K562 (cell line): ENCODE data around the gene CREB3L2. TPM values are rescaled to one million over a fixed set of nuclear protein-coding genes. Genes with fewer than 3 reads are reported as not detected.

ENCODE experiments used
- ATAC-seq: fragments of 200-7000 bp; cut with Tn5 transposase; 3 replicates; pipeline ENCODE4 v1.9.1; 2020; ENCODE audit warnings: moderate library complexity
- BruUV-seq: library from RNA; stranded (reverse); fragments of 400-500 nt; replicated peaks from 2 replicates; lab custom pipeline; 2021; lab: Mats Ljungman, UMichigan
- CTCF ChIA-PET: fragments of 300-600 bp; formaldehyde crosslinking; extraction: SDS; loops from one replicate; lab custom pipeline; 2021; ENCODE audit warnings: low intra/inter-chr PET ratio; lab: Yijun Ruan, JAX
- POLR2A ChIA-PET: fragments of 300-600, 350-650 bp; sonication (Branson Sonifier 250); formaldehyde crosslinking; extraction: SDS; loops from one replicate; lab custom pipeline; 2021; ENCODE audit warnings: antibody characterized with exemption, inconsistent platforms; lab: Yijun Ruan, JAX
- DNase-seq, 4 experiments: peaks; one replicate each; pipeline versions ENCODE4 v3.0.0 to v3.0.0-alpha.2; 2011 to 2018; ENCODE audit warnings: low spot score in 3 of 4, mixed read lengths in 3 of 4; ENCODE audit errors: extremely low read depth in 1 of 4
- FAIRE-seq: peaks from 2 replicates; lab custom pipeline; 2011; peaks lifted over from hg19 to GRCh38; lab: Jason Lieb, UNC
- H2AFZ ChIP-seq: 2 replicates; pipeline ENCODE4 v1.6.0; 2011; ENCODE audit warnings: low read depth, low read length, control low read depth, inconsistent platforms
- H3K27ac ChIP-seq: fragments of 200-600 bp; 3 replicates; pipeline ENCODE4 v1.8.0; 2011; ENCODE audit warnings: low read depth, mild to moderate bottlenecking, control low read depth, inconsistent platforms, low read length, moderate library complexity, mixed read lengths; ENCODE audit errors: extremely low read depth
- H3K27me3 ChIP-seq, 2 experiments: fragments of 300-600 bp in 1 of 2; 2 replicates in 1 of 2; 3 replicates in 1 of 2; pipeline versions ENCODE4 v1.6.0 to v1.8.0; 2011; ENCODE audit warnings: inconsistent platforms in 2 of 2, low read length in 2 of 2, mild to moderate bottlenecking in 1 of 2, mixed read lengths in 1 of 2, moderate library complexity in 1 of 2; ENCODE audit not compliant: control insufficient read depth in 2 of 2, insufficient read depth in 2 of 2
- H3K36me3 ChIP-seq: fragments of 300-600 bp; 3 replicates; pipeline ENCODE4 v1.8.0; 2011; ENCODE audit warnings: mild to moderate bottlenecking, low read length, inconsistent platforms; ENCODE audit not compliant: control insufficient read depth, insufficient read depth
- H3K4me1 ChIP-seq, 2 experiments: fragments of 200-600 bp in 1 of 2; replicated peaks in 1 of 2; 2 replicates in 1 of 2; 3 replicates in 1 of 2; pipeline versions ENCODE4 v1.5.1 to v1.8.0; 2011; ENCODE audit warnings: inconsistent platforms in 2 of 2, low read length in 2 of 2, mild to moderate bottlenecking in 1 of 2, mixed read lengths in 1 of 2, moderate library complexity in 1 of 2; ENCODE audit not compliant: control insufficient read depth in 2 of 2, insufficient read depth in 2 of 2
- H3K4me2 ChIP-seq: 2 replicates; pipeline ENCODE4 v1.6.1; 2011; ENCODE audit warnings: low read length, control low read depth, inconsistent platforms, mixed read lengths; ENCODE audit not compliant: insufficient read depth
- H3K4me3 ChIP-seq: fragments of 200-600 bp; sonication (generic), shearing (Covaris generic); 2 replicates; pipeline ENCODE4 v1.5.1; 2016; ENCODE audit warnings: control low read depth, inconsistent platforms
- H3K79me2 ChIP-seq: fragments of 200-600 bp; 3 replicates; pipeline ENCODE4 v1.8.0; 2011; ENCODE audit warnings: low read length, inconsistent platforms; ENCODE audit not compliant: control insufficient read depth, insufficient read depth
- H3K9ac ChIP-seq, 2 experiments: 2 replicates each; pipeline versions ENCODE4 v1.6.0 to v1.6.1; 2011; ENCODE audit warnings: low read depth in 2 of 2, low read length in 2 of 2, control low read depth in 1 of 2, inconsistent platforms in 1 of 2, mild to moderate bottlenecking in 1 of 2, mixed read lengths in 1 of 2; ENCODE audit not compliant: insufficient read depth in 1 of 2
- H3K9me1 ChIP-seq: one replicate; pipeline ENCODE4 v1.6.0; 2011; ENCODE audit warnings: inconsistent platforms, mild to moderate bottlenecking, low read length, moderate library complexity; ENCODE audit not compliant: control insufficient read depth, insufficient read depth
- H3K9me3 ChIP-seq: replicated peaks from 2 replicates; pipeline ENCODE4 v1.5.1; 2011; ENCODE audit warnings: low read depth, low read length, inconsistent platforms; ENCODE audit not compliant: control insufficient read depth, insufficient read depth
- H4K20me1 ChIP-seq: replicated peaks from 2 replicates; pipeline ENCODE4 v1.6.1; 2011; ENCODE audit warnings: low read length, inconsistent platforms, mixed read lengths; ENCODE audit not compliant: control insufficient read depth, insufficient read depth
- CBX3 ChIP-seq, 2 experiments: IDR thresholded peaks; 1 replicate in 1 of 2; 2 replicates in 1 of 2; pipeline ENCODE4 v1.6.1; 2012; ENCODE audit warnings: inconsistent platforms in 2 of 2, low read length in 2 of 2, borderline replicate concordance in 1 of 2, control low read depth in 1 of 2
- EHMT2 ChIP-seq: fragments of 450-650 bp; IDR thresholded peaks from 2 replicates; pipeline ENCODE4 v1.6.1; 2018; ENCODE audit warnings: antibody characterized with exemption
- EP400 ChIP-seq: fragments of 450-650 bp; IDR thresholded peaks from 2 replicates; pipeline ENCODE4 v1.6.1; 2017; ENCODE audit warnings: antibody characterized with exemption, mild to moderate bottlenecking, moderate library complexity
- GABPA ChIP-seq: fragments of 200-800 bp; sonication (Bioruptor generic); conservative IDR thresholded peaks from 2 replicates; pipeline ENCODE4 v1.6.1; 2016; ENCODE audit warnings: low read depth, missing genetic modification characterization, missing compliant biosample characterization
- GATAD2A ChIP-seq: fragments of 450-650 bp; IDR thresholded peaks from 2 replicates; pipeline ENCODE4 v1.6.1; 2017
- MIER1 ChIP-seq: fragments of 450-650 bp; IDR thresholded peaks from 2 replicates; pipeline ENCODE4 v1.6.1; 2016; ENCODE audit warnings: antibody characterized with exemption, mild to moderate bottlenecking, low read depth
- RBM14 ChIP-seq: fragments of 200-400 bp; formaldehyde crosslinking; IDR thresholded peaks from 2 replicates; pipeline ENCODE4 v1.6.1; 2018; ENCODE audit warnings: low read depth, mild to moderate bottlenecking, low read length, moderate library complexity, borderline replicate concordance; ENCODE audit not compliant: insufficient read depth
- WGBS: fragments of 100-300 bp; shearing (Covaris generic); methylation state at CpG from one replicate; pipeline ENCODE4 v1.1.6; 2016; ENCODE audit warnings: low coverage, mixed read lengths; ENCODE audit not compliant: insufficient coverage; ENCODE audit errors: missing lambda C conversion rate; 5-methylcytosine and 5-hydroxymethylcytosine counted together
- in situ Hi-C: fragments of 300-500 bp; cut with MboI; formaldehyde crosslinking; loops from 4 replicates; pipeline ENCODE4 v1.15.0; 2018; ENCODE audit warnings: inconsistent platforms, mixed read lengths
- intact Hi-C: fragments of 100-400 bp; cut with micrococcal nuclease; formaldehyde crosslinking; loops from 2 replicates; pipeline ENCODE4 v1.14.2; 2022
- polyA plus RNA-seq, 8 experiments: library from polyadenylated mRNA; depleted of rRNA in 4 of 8; stranded (reverse) in 5 of 8; unstranded in 3 of 8; fragments of >200 nt; fragmentation: Nextera tagmentation in 2 of 8; fragmentation: Illumina TruSeq in 1 of 8; extraction: Ambion mirVana in 2 of 8; extraction: Trizol in 1 of 8; gene quantifications; 2 replicates each; pipeline versions ENCODE4 v1.2.1 to v1.2.3, GENCODE V29; 2011 to 2014; ENCODE audit warnings: inconsistent platforms in 1 of 8, missing spikeins in 1 of 8
- total RNA-seq, 7 experiments: library from RNA; depleted of rRNA in 6 of 7; stranded (reverse); fragments of >200 nt in 6 of 7; fragmentation: Illumina TruSeq in 2 of 7; extraction: Trizol in 2 of 7; gene quantifications; 2 replicates each; pipeline versions ENCODE4 v1.2.1 to v1.2.3, GENCODE V29; 2011 to 2021; ENCODE audit warnings: low replicate concordance in 1 of 7

CREB3L2 gene
- total and polyA plus RNA-seq, 9 of the 15 experiments (the other 6 are each of a cell fraction or from before 2014, with no cell fraction given), result 7.1 to 45.6 (median 15.8) TPM

- H3K27ac ChIP-seq, result no peak overlapping the region
- intact Hi-C loops (no loop called here), in situ Hi-C loops (no loop called here)
Measured at GRCh38 chr7:138025215-138026186, 23.6 kb upstream of the CREB3L2 start.

GRCh38 chr7:138024765-138025164, 22.9 kb upstream of the CREB3L2 start:
- TF ChIP-seq RBM14, result no peak
- no peak for TF ChIP-seq MIER1
- no peak for TF ChIP-seq GATAD2A
- no peak for TF ChIP-seq EP400
- no peak for TF ChIP-seq EHMT2
- ChIA-PET POLR2A (interaction anchor here (1.0 kb wide), 1 partner anchor 10 kb away, joined by 4 read pairs; no protein-coding TSS in a partner anchor), CTCF (no interaction called here)
- no peak overlapping the region for H3K9ac ChIP-seq
- no peaks in the 10 kb centered on the region for H3K79me2 ChIP-seq
- intact Hi-C loops (no loop called here), in situ Hi-C loops (no loop called here)
- no peak for DNase-seq
- H3K9me3 ChIP-seq, result no peaks in the 10 kb centered on the region
- no peak overlapping the region for H2AFZ ChIP-seq
- no peak overlapping the region for H3K4me3 ChIP-seq
- H3K4me1 ChIP-seq, result no peaks in the 10 kb centered on the region; a peak in 1 of 5 replicates
- no TSS peak for BruUV-seq
- WGBS, result 4% methylated on average over 4 of the region's 4 CpGs
- no peak for FAIRE-seq
- peaks cover 0 to 4% of the 10 kb centered on the region in 2 experiments; a peak in 3 of 5 replicates for H3K27me3 ChIP-seq
- ATAC-seq, result no peak
- no peaks in the 10 kb centered on the region for H3K36me3 ChIP-seq
- no peak overlapping the region for H3K27ac ChIP-seq
- H3K9me1 ChIP-seq, result no peaks in the 10 kb centered on the region
- no peaks in the 10 kb centered on the region for H4K20me1 ChIP-seq
- H3K4me2 ChIP-seq, result no peak overlapping the region

More at GRCh38 chr7:138025215-138026186, 23.6 kb upstream of the CREB3L2 start:
- Histone ChIP-seq H3K4me3 (no peak overlapping the region), H3K27me3 (no peaks in the 10 kb centered on the region; a peak in 1 of 5 replicates), H4K20me1 (no peaks in the 10 kb centered on the region), H3K9me3 (no peaks in the 10 kb centered on the region), H3K9me1 (no peaks in the 10 kb centered on the region), H2AFZ (no peak overlapping the region), H3K9ac (no peak overlapping the region)
- POLR2A ChIA-PET, result interaction anchor here (0.6 kb wide), 1 partner anchor 569 kb away, joined by 4 read pairs; no protein-coding TSS in a partner anchor
- BruUV-seq, result no TSS peak
- TF ChIP-seq CBX3 (IDR thresholded peaks at IDR 0.05; ENCODE audit: borderline replicate concordance in 1 of 2, low read length in 2 of 2) (peak in 1 of 2 experiments; percentile 35; a peak in 1 of 3 replicates), GABPA (tag) (no peak)
- TF ChIP-seq, all 486 proteins: peak for 1
- Histone ChIP-seq H3K4me1 (no peaks in the 10 kb centered on the region; a peak in 1 of 5 replicates), H3K36me3 (no peaks in the 10 kb centered on the region), H3K79me2 (no peaks in the 10 kb centered on the region), H3K4me2 (no peak overlapping the region)
- 9% methylated on average over 1 of the region's 1 CpG for WGBS
- FAIRE-seq (no peak), DNase-seq (no peak), ATAC-seq (no peak)
- CTCF ChIA-PET, result no interaction called here
